ENCODE results near the gene USP12. TPM values are rescaled to one million over a fixed set of nuclear protein-coding genes. Genes with fewer than 3 reads are reported as not detected.

Gene USP12
- total RNA-seq, 4 donors from 2014 or later: 22.5 to 42.3 (median 31.4) TPM

DNA sequence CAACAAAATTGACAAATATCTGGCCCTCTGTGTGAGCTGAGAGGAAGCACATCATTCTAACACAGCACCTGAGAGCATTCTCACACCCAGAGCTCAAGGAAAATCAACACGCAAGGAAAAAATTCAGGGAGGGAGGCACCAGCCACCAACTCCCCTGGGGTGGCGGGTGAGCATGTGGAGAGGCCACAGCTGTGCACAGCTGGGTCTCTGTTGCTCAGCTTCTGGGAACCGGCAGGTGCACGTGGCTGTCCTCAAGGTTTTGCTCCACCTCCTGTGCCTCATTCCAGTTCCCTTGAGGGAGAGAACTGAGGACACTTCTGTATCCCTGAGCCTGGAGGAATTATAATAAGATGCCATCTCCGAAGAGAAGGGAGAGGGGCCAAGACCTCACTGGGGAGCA is 134.0 kb downstream of the USP12 start:
- DNase-seq (ENCODE audit: low spot score): no peak
- TF ChIP-seq, protein P1, sequence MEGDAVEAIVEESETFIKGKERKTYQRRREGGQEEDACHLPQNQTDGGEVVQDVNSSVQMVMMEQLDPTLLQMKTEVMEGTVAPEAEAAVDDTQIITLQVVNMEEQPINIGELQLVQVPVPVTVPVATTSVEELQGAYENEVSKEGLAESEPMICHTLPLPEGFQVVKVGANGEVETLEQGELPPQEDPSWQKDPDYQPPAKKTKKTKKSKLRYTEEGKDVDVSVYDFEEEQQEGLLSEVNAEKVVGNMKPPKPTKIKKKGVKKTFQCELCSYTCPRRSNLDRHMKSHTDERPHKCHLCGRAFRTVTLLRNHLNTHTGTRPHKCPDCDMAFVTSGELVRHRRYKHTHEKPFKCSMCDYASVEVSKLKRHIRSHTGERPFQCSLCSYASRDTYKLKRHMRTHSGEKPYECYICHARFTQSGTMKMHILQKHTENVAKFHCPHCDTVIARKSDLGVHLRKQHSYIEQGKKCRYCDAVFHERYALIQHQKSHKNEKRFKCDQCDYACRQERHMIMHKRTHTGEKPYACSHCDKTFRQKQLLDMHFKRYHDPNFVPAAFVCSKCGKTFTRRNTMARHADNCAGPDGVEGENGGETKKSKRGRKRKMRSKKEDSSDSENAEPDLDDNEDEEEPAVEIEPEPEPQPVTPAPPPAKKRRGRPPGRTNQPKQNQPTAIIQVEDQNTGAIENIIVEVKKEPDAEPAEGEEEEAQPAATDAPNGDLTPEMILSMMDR (IDR thresholded peaks at IDR 0.05): no peak
- no peak for ATAC-seq (ENCODE audit: low FRiP score)

DNA sequence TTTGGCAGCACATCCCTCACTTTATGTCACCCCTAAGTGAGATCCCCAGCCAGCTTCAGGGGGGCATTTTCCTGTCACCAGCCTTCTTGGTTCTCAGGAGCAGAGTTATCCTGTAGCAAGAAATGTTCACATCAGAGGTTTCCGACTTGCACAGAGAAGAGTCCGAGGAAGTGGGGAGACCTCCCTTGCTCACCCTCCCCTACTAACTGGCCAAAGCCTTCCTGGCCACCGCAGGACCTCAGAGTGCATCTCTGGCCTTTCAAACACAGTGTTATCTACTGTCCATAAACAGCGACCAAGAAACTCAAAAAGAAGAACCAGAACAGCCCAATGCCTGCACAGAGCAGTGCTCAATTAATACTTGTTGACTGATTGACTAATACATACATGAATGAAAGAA is 134.4 kb downstream of the USP12 start:
- no peak for ATAC-seq (ENCODE audit: low FRiP score)
- DNase-seq (ENCODE audit: low spot score): no peak
- TF ChIP-seq, protein P1 (IDR thresholded peaks at IDR 0.05): no peak

DNA sequence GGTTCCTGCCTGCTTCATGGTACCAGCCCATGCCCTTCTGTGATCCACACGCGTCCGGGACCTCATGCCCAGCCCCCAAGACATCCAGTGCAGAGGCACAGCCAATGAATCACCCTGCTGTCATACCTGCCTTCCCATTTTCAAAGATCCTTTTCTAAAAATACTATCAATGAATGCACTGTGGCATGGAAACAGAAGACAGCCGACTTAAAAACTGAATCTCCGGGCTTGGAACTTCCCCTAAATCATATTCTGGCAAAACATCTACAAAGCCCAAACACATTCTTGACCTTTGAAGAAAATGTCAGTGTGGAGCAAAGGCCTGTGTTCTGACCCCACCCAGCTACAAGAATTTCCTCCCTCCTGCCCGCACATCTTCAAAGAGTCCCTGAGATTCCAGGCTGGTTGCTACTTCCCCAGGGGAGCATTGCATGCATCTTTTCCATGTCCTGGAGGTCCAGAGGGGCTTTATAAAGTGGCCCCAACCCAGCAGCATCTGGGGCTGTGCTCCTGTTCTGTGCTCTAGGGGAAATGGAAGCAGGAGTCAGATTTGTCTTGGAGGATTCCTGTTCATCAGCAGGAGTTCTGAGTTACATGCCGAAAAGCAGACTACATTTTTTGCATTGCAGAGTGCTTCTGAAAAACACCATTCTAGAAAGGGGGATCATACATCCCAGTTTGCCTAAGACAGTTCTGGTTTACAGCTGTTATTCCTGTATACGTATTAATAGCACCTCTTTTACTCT is 135.2 kb downstream of the USP12 start:
- peak; percentile 47 for ATAC-seq (ENCODE audit: low FRiP score)
- TF ChIP-seq, protein P1 (IDR thresholded peaks at IDR 0.05): no peak

GRCh38 chr13:27035892-27036235 is 135.7 kb downstream of the USP12 start:
- DNase-seq (ENCODE audit: low spot score) (no peak), ATAC-seq (ENCODE audit: low FRiP score) (peak; percentile 41)
- TF ChIP-seq, protein P1 (IDR thresholded peaks at IDR 0.05): no peak

More for the DNA sequence above, 135.2 kb downstream of the USP12 start:
- no peak for DNase-seq (ENCODE audit: low spot score)

DNA sequence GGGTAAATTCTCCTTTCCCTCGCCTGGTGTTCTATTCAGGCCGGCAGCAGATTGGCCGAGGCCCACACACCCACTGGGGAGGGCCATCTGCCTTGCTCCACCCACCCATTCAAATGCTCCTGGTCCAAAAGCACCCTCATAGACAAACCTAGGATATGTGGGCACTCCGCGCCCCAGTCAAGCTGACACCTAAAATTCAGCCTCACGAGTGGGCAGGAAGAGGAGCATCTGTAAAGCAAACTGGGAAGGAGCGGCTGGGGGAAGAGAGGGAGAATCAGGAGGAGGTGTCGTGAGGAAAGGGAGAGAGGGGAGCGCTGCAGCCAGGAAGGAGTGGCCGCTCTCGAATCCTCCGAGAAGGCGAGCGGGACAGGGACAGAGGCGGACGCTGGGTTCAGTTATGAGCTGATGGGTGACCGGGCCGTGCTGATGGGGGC is 136.9 kb downstream of the USP12 start:
- no peak for DNase-seq (ENCODE audit: low spot score)
- ATAC-seq (ENCODE audit: low FRiP score): no peak
- TF ChIP-seq, protein P1 (IDR thresholded peaks at IDR 0.05): no peak

DNA sequence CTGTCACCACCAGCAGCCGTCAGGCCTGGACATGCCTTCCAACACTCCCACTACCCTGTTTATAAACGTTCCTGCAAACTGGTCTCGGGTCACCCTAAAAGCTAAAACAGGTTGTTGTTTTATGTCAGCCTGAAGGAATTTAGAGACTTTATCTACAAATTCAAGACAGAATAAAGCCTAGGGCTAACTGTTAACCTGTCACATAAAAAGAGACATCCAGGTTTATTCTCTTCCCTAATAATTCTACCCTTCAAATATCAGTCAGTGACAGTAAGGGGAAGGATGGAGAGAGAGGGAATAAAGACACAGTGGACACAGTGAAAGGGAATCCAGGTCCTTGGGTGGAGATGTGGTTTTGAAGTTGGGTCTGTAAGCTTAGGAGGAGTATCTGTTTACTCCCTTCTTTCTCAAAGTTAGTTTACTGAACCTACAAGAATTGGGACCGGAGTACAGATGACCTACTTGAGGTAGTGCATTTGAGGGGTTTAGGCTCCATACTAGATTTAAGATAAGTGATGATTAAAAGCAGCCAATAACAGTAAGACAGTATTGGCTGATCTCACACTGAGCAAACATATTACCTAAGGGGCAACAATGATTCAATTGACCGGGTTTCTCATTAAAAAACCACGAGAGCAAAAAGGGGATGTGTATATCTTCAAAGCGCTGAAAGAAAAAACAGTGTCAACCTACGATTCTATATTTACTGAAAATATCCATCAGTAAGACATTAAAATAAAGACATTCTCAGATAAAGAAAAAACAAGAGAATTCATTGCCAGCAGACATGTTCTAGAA is 142.7 kb downstream of the USP12 start:
- TF ChIP-seq, protein P1 (IDR thresholded peaks at IDR 0.05): no peak
- DNase-seq (ENCODE audit: low spot score): no peak
- no peak for ATAC-seq (ENCODE audit: low FRiP score)
